Fibroblast of skin of scalp (primary cell): ENCODE results near the gene MPV17L2.

Source experiments
- DNase-seq: peaks from one replicate; pipeline ENCODE4 v3.0.0-alpha.2; 2013

MPV17L2 gene

GRCh38 chr19:18218600-18218999, 25.6 kb downstream of the MPV17L2 start:
- no peak for DNase-seq

GRCh38 chr19:18219911-18220631, 27.1 kb downstream of the MPV17L2 start:
- no peak for DNase-seq

- DNase-seq, result no peak
These were observed 27.7 kb downstream of the MPV17L2 start for GRCh38 chr19:18220632-18221275.

GRCh38 chr19:18221815-18222725, 29.1 kb downstream of the MPV17L2 start:
- no peak for DNase-seq

- DNase-seq, result no peak
These were observed 31.0 kb downstream of the MPV17L2 start for GRCh38 chr19:18223860-18224524.

- DNase-seq, result peak; percentile 96
These were observed 31.7 kb downstream of the MPV17L2 start for GRCh38 chr19:18224525-18225354.

- no peak for DNase-seq
These were observed 32.3 kb downstream of the MPV17L2 start for GRCh38 chr19:18225355-18225701.

GRCh38 chr19:18225702-18226468, 32.9 kb downstream of the MPV17L2 start, which contains the start of gene PDE4C:
PDE4C (minus strand) TSS chr19:18226438; CDS start chr19:18226415, 23 bp downstream.
- peak; percentile 36 for DNase-seq

- no peak for DNase-seq
These were observed 34.1 kb downstream of the MPV17L2 start for GRCh38 chr19:18226956-18227780.

GRCh38 chr19:18227781-18228271, 34.8 kb downstream of the MPV17L2 start:
- DNase-seq, result no peak

GRCh38 chr19:18229474-18229873, 36.5 kb downstream of the MPV17L2 start:
- DNase-seq, result no peak

- DNase-seq, result no peak
These were observed 36.9 kb downstream of the MPV17L2 start for GRCh38 chr19:18229915-18230314.

GRCh38 chr19:18230941-18231734, 38.1 kb downstream of the MPV17L2 start:
- DNase-seq, result no peak

- no peak for DNase-seq
These were observed 38.8 kb downstream of the MPV17L2 start for GRCh38 chr19:18231775-18232174.

GRCh38 chr19:18232540-18233223, 39.7 kb downstream of the MPV17L2 start:
- DNase-seq, result no peak

GRCh38 chr19:18233224-18233825, 40.3 kb downstream of the MPV17L2 start:
- DNase-seq, result peak; percentile 47

GRCh38 chr19:18234194-18234593, 41.2 kb downstream of the MPV17L2 start:
- DNase-seq, result no peak

GRCh38 chr19:18239303-18239702, 46.3 kb downstream of the MPV17L2 start:
- DNase-seq, result no peak
